GM12878 (cell line): ENCODE results near the gene PLPP7.
"Not testable (repeated sequence)": the region's sequence is repeated elsewhere in the genome, so short reads cannot be mapped to it uniquely, and the experiment has no call there.

Experiments used
- BHLHE40 ChIP-seq, 2 experiments: fragments of 450-650 bp in 1 of 2; IDR thresholded peaks; 2 replicates each; pipeline ENCODE4 v1.6.1; 2011 to 2017; ENCODE audit warnings: low read depth in 2 of 2, borderline replicate concordance in 1 of 2, improper control_type of control experiment in 1 of 2, low read length in 1 of 2, mild to moderate bottlenecking in 1 of 2
- CTCF ChIP-seq, 3 experiments: IDR thresholded peaks in 2 of 3; conservative IDR thresholded peaks in 1 of 3; 2 replicates each; pipeline ENCODE4 v1.5.1; 2011; ENCODE audit warnings: low read depth in 3 of 3, low read length in 3 of 3, mild to moderate bottlenecking in 3 of 3, control low read depth in 2 of 3, moderate library complexity in 2 of 3, inconsistent platforms in 1 of 3, mixed read lengths in 1 of 3; ENCODE audit not compliant: control insufficient read depth in 2 of 3, insufficient read depth in 1 of 3; ENCODE audit errors: extremely low read depth in 1 of 3

GRCh38 chr9:131356479-131356878 is 67.0 kb downstream of the PLPP7 start:
- not testable (repeated sequence) for TF ChIP-seq CTCF (IDR thresholded peaks at IDR 0.05 in 2 of 3, conservative IDR thresholded peaks at IDR 0.05 in 1 of 3; ENCODE audit: control insufficient read depth in 2 of 3, extremely low read depth in 1 of 3, insufficient read depth in 1 of 3, low read depth in 3 of 3, low read length in 3 of 3); BHLHE40 (IDR thresholded peaks at IDR 0.05; ENCODE audit: borderline replicate concordance in 1 of 2, low read depth in 2 of 2, low read length in 1 of 2)
